PC-3 (cell line): ENCODE results near the gene HAND1. TPM values are rescaled to one million over a fixed set of nuclear protein-coding genes. Genes with fewer than 3 reads are reported as not detected.

ENCODE experiments used
- ATAC-seq: fragments of 200-7000 bp; cut with Tn5 transposase; 2 replicates; pipeline ENCODE4 v1.9.1; 2020; ENCODE audit warnings: mild to moderate bottlenecking, moderate library complexity
- BruUV-seq: library from RNA; stranded (reverse); fragments of 400-500 nt; replicated peaks from 2 replicates; lab custom pipeline; 2021; lab: Mats Ljungman, UMichigan
- CTCF ChIA-PET: fragments of 300-600 bp; sonication (Branson Sonifier 250); formaldehyde crosslinking; loops from one replicate; lab custom pipeline; 2022; ENCODE audit warnings: antibody characterized with exemption; lab: Charles Lee
- POLR2A ChIA-PET: fragments of 300-600 bp; sonication (Branson Sonifier 250); formaldehyde crosslinking; loops from one replicate; lab custom pipeline; 2022; ENCODE audit warnings: antibody characterized with exemption; ENCODE audit not compliant: unreplicated experiment; lab: Charles Lee
- DNase-seq: peaks from one replicate; pipeline ENCODE4 v3.0.0-alpha.2; 2015
- H2AFZ ChIP-seq: fragments of 300-600 bp; sonication (generic); 2 replicates; pipeline ENCODE4 v1.6.0; 2016; ENCODE audit warnings: antibody characterized with exemption, low read length
- H3F3A ChIP-seq: fragments of 300-600 bp; sonication (generic); one replicate; pipeline ENCODE4 v1.6.0; 2017; ENCODE audit warnings: antibody characterized with exemption, low read length, control low read depth, mild to moderate bottlenecking; ENCODE audit not compliant: unreplicated experiment
- H3K27ac ChIP-seq: fragments of 300-600 bp; sonication (generic); 2 replicates; pipeline ENCODE4 v1.5.1; 2016; ENCODE audit warnings: mild to moderate bottlenecking, low read length
- H3K27me3 ChIP-seq: fragments of 300-600 bp; sonication (generic); 2 replicates; pipeline ENCODE4 v1.6.1; 2016; ENCODE audit warnings: low read length, mixed read lengths
- H3K36me3 ChIP-seq: fragments of 300-600 bp; sonication (generic); 2 replicates; pipeline ENCODE4 v1.6.1; 2016; ENCODE audit warnings: low read depth, mixed run types, low read length, mixed read lengths
- H3K4me1 ChIP-seq: fragments of 300-600 bp; sonication (generic); 2 replicates; pipeline ENCODE4 v1.5.1; 2016; ENCODE audit warnings: low read length; ENCODE audit not compliant: insufficient read depth
- H3K4me2 ChIP-seq: fragments of 300-600 bp; sonication (generic); 2 replicates; pipeline ENCODE4 v1.6.0; 2016; ENCODE audit warnings: low read length
- H3K4me3 ChIP-seq: fragments of 300-600 bp; sonication (generic); 2 replicates; pipeline ENCODE4 v1.5.1; 2016; ENCODE audit warnings: mild to moderate bottlenecking, low read length, mixed read lengths
- H3K79me2 ChIP-seq: fragments of 300-600 bp; sonication (generic); 2 replicates; pipeline ENCODE4 v1.6.1; 2017; ENCODE audit warnings: low read length, mixed read lengths
- H3K9ac ChIP-seq: fragments of 300-600 bp; sonication (generic); 2 replicates; pipeline ENCODE4 v1.6.0; 2016; ENCODE audit warnings: mild to moderate bottlenecking, low read length
- H3K9me2 ChIP-seq: fragments of 300-600 bp; sonication (generic); replicated peaks from 2 replicates; pipeline ENCODE4 v1.6.1; 2016; ENCODE audit warnings: mixed run types, low read length, mixed read lengths
- H3K9me3 ChIP-seq: fragments of 300-600 bp; sonication (generic); 2 replicates; pipeline ENCODE4 v1.6.1; 2016; ENCODE audit warnings: low read length, mixed read lengths
- H4K20me1 ChIP-seq: fragments of 300-600 bp; sonication (generic); 2 replicates; pipeline ENCODE4 v1.6.1; 2016; ENCODE audit warnings: low read length, mixed read lengths
- EZH2 ChIP-seq: fragments of 300-600 bp; sonication (generic); IDR thresholded peaks from one replicate; pipeline ENCODE4 v1.6.1; 2017; ENCODE audit warnings: antibody characterized with exemption, mild to moderate bottlenecking, low read length; ENCODE audit not compliant: unreplicated experiment
- EZH2phosphoT487 ChIP-seq: fragments of 300-600 bp; sonication (generic); IDR thresholded peaks from 2 replicates; pipeline ENCODE4 v1.6.1; 2018; ENCODE audit warnings: mild to moderate bottlenecking, antibody characterized with exemption, low read length, borderline replicate concordance
- intact Hi-C: fragments of 100-400 bp; cut with micrococcal nuclease; formaldehyde crosslinking; loops from 2 replicates; pipeline ENCODE4 v1.9.0; 2023
- total RNA-seq: library from RNA; depleted of rRNA; stranded (reverse); fragments of >200 nt; gene quantifications from 2 replicates; pipeline ENCODE4 v1.2.3, GENCODE V29; 2014
- TF ChIP-seq, protein P1 (sequence below): fragments of 300-600 bp; sonication (generic); conservative IDR thresholded peaks from 2 replicates; pipeline ENCODE4 v1.5.1; 2017; ENCODE audit warnings: antibody characterized with exemption, low read depth, mild to moderate bottlenecking, low read length

The HAND1 gene
- total RNA-seq, 1 experiment from 2014 or later, result not detected

DNA sequence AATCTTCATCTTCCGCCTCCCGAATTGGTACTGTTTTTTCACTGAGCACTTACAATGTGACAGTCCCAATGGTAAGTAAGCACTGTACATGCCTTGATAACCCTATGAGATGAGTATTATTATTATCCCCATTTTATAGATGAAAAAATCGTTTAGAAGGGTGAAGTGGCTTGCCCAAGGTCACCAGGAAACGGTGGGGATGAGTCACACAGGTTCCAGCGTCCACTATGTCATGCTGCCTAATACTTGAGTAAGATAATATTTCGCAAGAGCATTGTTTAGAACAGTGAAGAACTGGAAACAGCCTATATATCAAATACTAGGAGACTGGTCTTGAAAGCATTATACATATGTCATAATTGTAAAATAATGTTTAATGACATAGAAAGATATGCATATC, 12.9 kb downstream of the HAND1 start:
- ChIA-PET CTCF (no interaction called here), POLR2A (no interaction called here)
- no peaks in the 10 kb centered on the region for H3K9me3 ChIP-seq
- H3K4me2 ChIP-seq, result no peak overlapping the region
- peak; percentile 18 for DNase-seq
- no peak overlapping the region for H2AFZ ChIP-seq
- H3K9ac ChIP-seq, result no peak overlapping the region
- H3K27ac ChIP-seq, result no peak overlapping the region
- no peak overlapping the region for H3K4me3 ChIP-seq
- H3K9me2 ChIP-seq, result no peaks in the 10 kb centered on the region
- no peaks in the 10 kb centered on the region for H3K4me1 ChIP-seq
- H4K20me1 ChIP-seq, result no peaks in the 10 kb centered on the region
- no peaks in the 10 kb centered on the region for H3K79me2 ChIP-seq
- no peaks in the 10 kb centered on the region for H3K36me3 ChIP-seq
- H3F3A ChIP-seq, result no peaks in the 10 kb centered on the region
- H3K27me3 ChIP-seq, result peaks cover 2% of the 10 kb centered on the region
- no TSS peak for BruUV-seq
- no peak for ATAC-seq
- intact Hi-C loops, result no loop called here
- TF ChIP-seq EZH2 (no peak), EZH2phosphoT487 (no peak)
- TF ChIP-seq, protein P1, sequence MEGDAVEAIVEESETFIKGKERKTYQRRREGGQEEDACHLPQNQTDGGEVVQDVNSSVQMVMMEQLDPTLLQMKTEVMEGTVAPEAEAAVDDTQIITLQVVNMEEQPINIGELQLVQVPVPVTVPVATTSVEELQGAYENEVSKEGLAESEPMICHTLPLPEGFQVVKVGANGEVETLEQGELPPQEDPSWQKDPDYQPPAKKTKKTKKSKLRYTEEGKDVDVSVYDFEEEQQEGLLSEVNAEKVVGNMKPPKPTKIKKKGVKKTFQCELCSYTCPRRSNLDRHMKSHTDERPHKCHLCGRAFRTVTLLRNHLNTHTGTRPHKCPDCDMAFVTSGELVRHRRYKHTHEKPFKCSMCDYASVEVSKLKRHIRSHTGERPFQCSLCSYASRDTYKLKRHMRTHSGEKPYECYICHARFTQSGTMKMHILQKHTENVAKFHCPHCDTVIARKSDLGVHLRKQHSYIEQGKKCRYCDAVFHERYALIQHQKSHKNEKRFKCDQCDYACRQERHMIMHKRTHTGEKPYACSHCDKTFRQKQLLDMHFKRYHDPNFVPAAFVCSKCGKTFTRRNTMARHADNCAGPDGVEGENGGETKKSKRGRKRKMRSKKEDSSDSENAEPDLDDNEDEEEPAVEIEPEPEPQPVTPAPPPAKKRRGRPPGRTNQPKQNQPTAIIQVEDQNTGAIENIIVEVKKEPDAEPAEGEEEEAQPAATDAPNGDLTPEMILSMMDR, result no peak

DNA sequence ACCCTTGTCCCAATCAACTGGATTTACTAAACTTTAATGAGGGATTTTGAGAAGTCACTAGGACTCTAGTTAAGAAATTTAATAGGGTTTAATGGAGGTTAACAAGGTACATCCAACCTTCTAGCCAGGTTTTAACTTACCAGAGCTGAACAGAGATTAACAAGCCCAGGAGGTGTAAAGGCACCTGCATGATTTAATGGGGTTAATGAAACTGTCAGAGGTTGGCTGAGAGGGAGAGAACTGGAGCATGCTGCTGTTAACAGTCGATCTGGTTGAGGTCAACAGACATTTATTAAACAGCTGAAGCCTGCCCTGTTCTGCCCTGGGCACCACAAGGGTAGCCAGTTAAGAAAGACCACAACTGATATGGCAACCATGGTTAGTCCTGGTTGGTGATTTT, 13.6 kb downstream of the HAND1 start:
- ChIA-PET CTCF (no interaction called here), POLR2A (no interaction called here)
- H3K9me3 ChIP-seq, result no peaks in the 10 kb centered on the region
- H4K20me1 ChIP-seq, result no peaks in the 10 kb centered on the region
- ATAC-seq (no peak), DNase-seq (no peak)
- intact Hi-C loops, result no loop called here
- no TSS peak for BruUV-seq
- no peaks in the 10 kb centered on the region for H3K9me2 ChIP-seq
- no peak overlapping the region for H3K9ac ChIP-seq
- no peaks in the 10 kb centered on the region for H3F3A ChIP-seq
- no peak overlapping the region for H3K4me2 ChIP-seq
- H2AFZ ChIP-seq, result no peak overlapping the region
- H3K4me1 ChIP-seq, result no peaks in the 10 kb centered on the region
- TF ChIP-seq, protein P1, result no peak
- no peak for TF ChIP-seq EZH2phosphoT487
- no peak for TF ChIP-seq EZH2
- H3K27me3 ChIP-seq, result no peaks in the 10 kb centered on the region
- H3K4me3 ChIP-seq, result no peak overlapping the region
- no peaks in the 10 kb centered on the region for H3K36me3 ChIP-seq
- H3K27ac ChIP-seq, result no peak overlapping the region
- no peaks in the 10 kb centered on the region for H3K79me2 ChIP-seq

DNA sequence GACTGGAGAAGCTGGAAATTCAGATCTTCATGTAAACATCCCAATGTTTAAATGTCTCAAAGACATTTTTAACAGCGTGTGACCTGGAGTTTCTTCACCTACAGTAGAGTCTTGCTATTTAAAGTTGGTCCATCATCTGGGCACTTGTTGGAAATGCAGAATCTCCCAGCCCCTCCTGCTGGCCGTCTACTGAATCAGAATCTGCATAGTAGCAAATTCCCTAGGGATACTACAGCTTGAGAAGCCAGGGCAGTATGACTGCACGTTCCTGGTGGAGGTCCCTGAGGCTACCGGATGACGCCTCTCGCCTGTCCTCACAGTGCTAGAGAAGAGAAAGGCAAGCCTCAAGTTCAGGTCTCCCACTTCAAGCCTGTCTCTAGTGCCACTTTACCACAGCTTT, 16.5 kb downstream of the HAND1 start:
- Histone ChIP-seq H3K79me2 (no peaks in the 10 kb centered on the region), H3K27me3 (no peaks in the 10 kb centered on the region), H3F3A (no peaks in the 10 kb centered on the region), H3K36me3 (no peaks in the 10 kb centered on the region), H3K4me3 (no peak overlapping the region), H2AFZ (no peak overlapping the region), H3K4me1 (no peaks in the 10 kb centered on the region), H4K20me1 (no peaks in the 10 kb centered on the region), H3K9me2 (no peaks in the 10 kb centered on the region), H3K9me3 (no peaks in the 10 kb centered on the region), H3K9ac (no peak overlapping the region), H3K4me2 (no peak overlapping the region), H3K27ac (no peak overlapping the region)
- ATAC-seq (peak; percentile 49), DNase-seq (peak; percentile 19)
- no TSS peak for BruUV-seq
- intact Hi-C loops, result loop anchor here (2.0 kb wide), 1 partner anchor 389 kb away; no protein-coding TSS in a partner anchor
- TF ChIP-seq EZH2phosphoT487 (no peak), EZH2 (no peak)
- TF ChIP-seq, protein P1, result peak; percentile 30; the same call in 1 of the 2 replicates
- ChIA-PET POLR2A (no interaction called here), CTCF (no interaction called here)
